ENCODE measurements around the gene CA6.

The CA6 gene

GRCh38 chr1:8974551-8974950, 28.9 kb downstream of the CA6 start:
- DNase-seq (ENCODE audit: insufficient read length, low spot score) (no peak), FAIRE-seq (no peak)
- no peak for TF ChIP-seq CTCF (IDR thresholded peaks at IDR 0.05; ENCODE audit: insufficient read depth, missing control alignments)

GRCh38 chr1:8976338-8976737, 30.7 kb downstream of the CA6 start:
- no peak for FAIRE-seq
- DNase-seq (ENCODE audit: insufficient read length, low spot score): no peak
- TF ChIP-seq CTCF (IDR thresholded peaks at IDR 0.05; ENCODE audit: insufficient read depth, missing control alignments): no peak

GRCh38 chr1:8976896-8977450, 31.3 kb downstream of the CA6 start:
- DNase-seq (ENCODE audit: insufficient read length, low spot score) (no peak), FAIRE-seq (no peak)
- TF ChIP-seq CTCF (IDR thresholded peaks at IDR 0.05; ENCODE audit: insufficient read depth, missing control alignments): no peak

- no peak for TF ChIP-seq CTCF (IDR thresholded peaks at IDR 0.05; ENCODE audit: insufficient read depth, missing control alignments)
- DNase-seq (ENCODE audit: insufficient read length, low spot score): no peak
- no peak for FAIRE-seq
Observed at GRCh38 chr1:8980656-8981055, 35.0 kb downstream of the CA6 start.

- no peak for TF ChIP-seq CTCF (IDR thresholded peaks at IDR 0.05; ENCODE audit: insufficient read depth, missing control alignments)
- no peak for DNase-seq (ENCODE audit: insufficient read length, low spot score)
- no peak for FAIRE-seq
Observed at GRCh38 chr1:8981169-8981568, 35.5 kb downstream of the CA6 start.

GRCh38 chr1:8984203-8984602, 38.5 kb downstream of the CA6 start:
- no peak for TF ChIP-seq CTCF (IDR thresholded peaks at IDR 0.05; ENCODE audit: insufficient read depth, missing control alignments)
- DNase-seq (ENCODE audit: insufficient read length, low spot score) (no peak), FAIRE-seq (no peak)

GRCh38 chr1:8984990-8985389, 39.3 kb downstream of the CA6 start:
- DNase-seq (ENCODE audit: insufficient read length, low spot score): no peak
- no peak for FAIRE-seq
- no peak for TF ChIP-seq CTCF (IDR thresholded peaks at IDR 0.05; ENCODE audit: insufficient read depth, missing control alignments)

Data from D721Med (cell line).